Keratinocyte (primary cell): ENCODE results near the gene ELP6. TPM values are rescaled to one million over a fixed set of nuclear protein-coding genes. Genes with fewer than 3 reads are reported as not detected.

Experiments
- DNase-seq: peaks from one replicate; pipeline ENCODE4 v3.0.0-alpha.2; 2011; ENCODE audit warnings: low read depth, missing footprints, low spot score
- FAIRE-seq: peaks from 2 replicates; lab custom pipeline; 2011; peaks lifted over from hg19 to GRCh38; lab: Jason Lieb, UNC
- H2AFZ ChIP-seq: 2 replicates; pipeline ENCODE4 v1.6.0; 2012; ENCODE audit warnings: low read length, control low read depth, inconsistent platforms; ENCODE audit not compliant: control insufficient read depth
- H3K27ac ChIP-seq: 2 replicates; pipeline ENCODE4 v1.5.1; 2011; ENCODE audit warnings: low read length; ENCODE audit not compliant: control insufficient read depth, insufficient read depth
- H3K27me3 ChIP-seq: 3 replicates; pipeline ENCODE4 v1.6.0; 2011; ENCODE audit warnings: low read length; ENCODE audit not compliant: control insufficient read depth, insufficient read depth; ENCODE audit errors: extremely low read depth
- H3K36me3 ChIP-seq, 2 experiments: 2 replicates in 1 of 2; 3 replicates in 1 of 2; pipeline ENCODE4 v1.5.1; 2011; ENCODE audit warnings: low read length in 2 of 2, mild to moderate bottlenecking in 1 of 2; ENCODE audit not compliant: control insufficient read depth in 2 of 2, insufficient read depth in 2 of 2; ENCODE audit errors: extremely low read depth in 1 of 2
- H3K4me1 ChIP-seq: 3 replicates; pipeline ENCODE4 v1.5.1; 2011; ENCODE audit warnings: low read length; ENCODE audit not compliant: control insufficient read depth, insufficient read depth; ENCODE audit errors: extremely low read depth
- H3K4me2 ChIP-seq: 3 replicates; pipeline ENCODE4 v1.6.0; 2011; ENCODE audit warnings: low read depth, low read length; ENCODE audit not compliant: control insufficient read depth, insufficient read depth; ENCODE audit errors: extremely low read depth
- H3K4me3 ChIP-seq, 3 experiments: fragments of 200-600 bp in 1 of 3; sonication (generic) in 1 of 3; 2 replicates in 2 of 3; 3 replicates in 1 of 3; pipeline ENCODE4 v1.5.1; 2011 to 2016; ENCODE audit warnings: low read length in 3 of 3, mild to moderate bottlenecking in 3 of 3, control low read depth in 2 of 3, inconsistent platforms in 1 of 3, low read depth in 1 of 3, mixed read lengths in 1 of 3, mixed run types in 1 of 3, moderate library complexity in 1 of 3; ENCODE audit not compliant: control insufficient read depth in 2 of 3, insufficient read depth in 2 of 3; ENCODE audit errors: extremely low read depth in 1 of 3
- H3K79me2 ChIP-seq: 2 replicates; pipeline ENCODE4 v1.6.0; 2012; ENCODE audit warnings: low read length; ENCODE audit not compliant: control insufficient read depth, insufficient read depth
- H3K9ac ChIP-seq: 3 replicates; pipeline ENCODE4 v1.6.0; 2011; ENCODE audit warnings: low read length; ENCODE audit not compliant: control insufficient read depth, insufficient read depth; ENCODE audit errors: extremely low read depth
- H3K9me1 ChIP-seq: 3 replicates; pipeline ENCODE4 v1.6.0; 2011; ENCODE audit warnings: low read length; ENCODE audit not compliant: control insufficient read depth, insufficient read depth; ENCODE audit errors: extremely low read depth
- H3K9me3 ChIP-seq: 2 replicates; pipeline ENCODE4 v1.5.1; 2012; ENCODE audit warnings: low read depth, low read length; ENCODE audit not compliant: control insufficient read depth
- H4K20me1 ChIP-seq: 3 replicates; pipeline ENCODE4 v1.6.0; 2011; ENCODE audit warnings: low read length; ENCODE audit not compliant: control insufficient read depth, insufficient read depth; ENCODE audit errors: extremely low read depth
- EZH2 ChIP-seq: IDR thresholded peaks from one replicate; pipeline ENCODE4 v1.6.1; 2012; ENCODE audit warnings: inconsistent platforms, mild to moderate bottlenecking, low read length, moderate library complexity
- dilution Hi-C: fragments of 300-500 bp; cut with MboI; formaldehyde crosslinking; loops from one replicate; pipeline ENCODE4 v1.7.0; 2020; ENCODE audit warnings: low sequenced_read_pairs; ENCODE audit not compliant: extremely low pct_ligation_motif_present
- polyA plus RNA-seq, 5 experiments: library from polyadenylated mRNA; depleted of rRNA in 3 of 5; stranded (reverse) in 3 of 5; stranded (forward) in 1 of 5; unstranded in 1 of 5; fragments of >200 nt; gene quantifications; 1 replicate in 1 of 5; 2 replicates in 3 of 5; 3 replicates in 1 of 5; pipeline versions ENCODE4 v1.2.1 to v1.2.3, GENCODE V29; 2011 to 2012; ENCODE audit warnings: missing spikeins in 2 of 5, low read depth in 1 of 5, low replicate concordance in 1 of 5
- TF ChIP-seq, protein P1 (sequence below), 3 experiments: IDR thresholded peaks in 1 of 3; conservative IDR thresholded peaks in 1 of 3; optimal IDR thresholded peaks in 1 of 3; 2 replicates in 2 of 3; 3 replicates in 1 of 3; pipeline versions ENCODE3 to v1.5.1; 2011; ENCODE audit warnings: low read length in 3 of 3, mild to moderate bottlenecking in 3 of 3, moderate library complexity in 2 of 3, control low read depth in 1 of 3, inconsistent platforms in 1 of 3; ENCODE audit not compliant: insufficient read depth in 2 of 3; ENCODE audit errors: extremely low read depth in 1 of 3

Gene ELP6
- polyA plus RNA-seq, 1 donor (not counting 4 experiments of a cell fraction or from before 2014, with no cell fraction given) = 65.8 TPM

DNA sequence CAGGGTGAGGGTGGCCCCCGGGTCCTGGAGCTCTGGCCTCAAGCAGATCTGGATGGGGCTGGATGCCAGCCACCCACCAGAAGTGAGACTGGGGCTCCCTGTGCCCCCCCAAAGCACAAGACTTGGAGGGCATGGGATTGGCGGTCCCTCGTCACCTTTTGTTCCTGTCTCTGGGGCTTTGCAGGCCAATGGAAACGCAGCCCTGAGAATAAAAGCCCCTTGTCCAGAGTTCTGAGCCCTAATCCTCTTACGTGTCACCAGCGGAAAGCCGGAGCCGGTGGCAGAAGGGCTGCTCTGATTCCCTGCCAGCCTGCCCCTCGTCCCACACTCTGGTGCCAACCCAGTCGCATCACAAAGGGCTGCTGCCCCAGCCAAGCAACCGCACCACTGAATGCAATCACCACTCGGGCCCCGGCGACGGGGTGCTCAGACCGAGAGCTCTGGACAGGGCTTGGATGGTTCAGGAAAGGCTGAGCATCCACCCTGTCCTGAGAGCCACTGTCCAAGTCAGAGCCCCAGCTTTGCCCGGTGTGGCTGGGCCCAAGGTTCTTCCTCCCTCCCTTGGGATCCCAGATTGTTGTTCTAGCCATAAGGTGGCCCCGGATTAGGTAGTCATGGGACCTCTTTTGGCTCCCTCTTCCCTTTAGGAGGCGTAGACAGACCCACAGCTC is 22.8 kb upstream of the ELP6 start:
- FAIRE-seq (no peak), DNase-seq (no peak)
- Histone ChIP-seq H3K79me2 (no peaks in the 10 kb centered on the region), H3K9me3 (no peaks in the 10 kb centered on the region), H3K4me3 (no peak overlapping the region), H2AFZ (no peak overlapping the region), H3K9me1 (no peaks in the 10 kb centered on the region), H3K27ac (no peak overlapping the region), H3K4me1 (peaks cover 17% of the 10 kb centered on the region), H3K36me3 (no peaks in the 10 kb centered on the region), H3K4me2 (no peak overlapping the region), H3K27me3 (no peaks in the 10 kb centered on the region), H4K20me1 (no peaks in the 10 kb centered on the region), H3K9ac (no peak overlapping the region)
- TF ChIP-seq, protein P1, sequence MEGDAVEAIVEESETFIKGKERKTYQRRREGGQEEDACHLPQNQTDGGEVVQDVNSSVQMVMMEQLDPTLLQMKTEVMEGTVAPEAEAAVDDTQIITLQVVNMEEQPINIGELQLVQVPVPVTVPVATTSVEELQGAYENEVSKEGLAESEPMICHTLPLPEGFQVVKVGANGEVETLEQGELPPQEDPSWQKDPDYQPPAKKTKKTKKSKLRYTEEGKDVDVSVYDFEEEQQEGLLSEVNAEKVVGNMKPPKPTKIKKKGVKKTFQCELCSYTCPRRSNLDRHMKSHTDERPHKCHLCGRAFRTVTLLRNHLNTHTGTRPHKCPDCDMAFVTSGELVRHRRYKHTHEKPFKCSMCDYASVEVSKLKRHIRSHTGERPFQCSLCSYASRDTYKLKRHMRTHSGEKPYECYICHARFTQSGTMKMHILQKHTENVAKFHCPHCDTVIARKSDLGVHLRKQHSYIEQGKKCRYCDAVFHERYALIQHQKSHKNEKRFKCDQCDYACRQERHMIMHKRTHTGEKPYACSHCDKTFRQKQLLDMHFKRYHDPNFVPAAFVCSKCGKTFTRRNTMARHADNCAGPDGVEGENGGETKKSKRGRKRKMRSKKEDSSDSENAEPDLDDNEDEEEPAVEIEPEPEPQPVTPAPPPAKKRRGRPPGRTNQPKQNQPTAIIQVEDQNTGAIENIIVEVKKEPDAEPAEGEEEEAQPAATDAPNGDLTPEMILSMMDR (optimal IDR thresholded peaks at IDR 0.05 in 1 of 3, IDR thresholded peaks at IDR 0.05 in 1 of 3, conservative IDR thresholded peaks at IDR 0.05 in 1 of 3; ENCODE audit: extremely low read depth in 1 of 3, insufficient read depth in 2 of 3, low read length in 3 of 3) = no peak
- TF ChIP-seq EZH2 = no peak
- dilution Hi-C loops = no loop called here

DNA sequence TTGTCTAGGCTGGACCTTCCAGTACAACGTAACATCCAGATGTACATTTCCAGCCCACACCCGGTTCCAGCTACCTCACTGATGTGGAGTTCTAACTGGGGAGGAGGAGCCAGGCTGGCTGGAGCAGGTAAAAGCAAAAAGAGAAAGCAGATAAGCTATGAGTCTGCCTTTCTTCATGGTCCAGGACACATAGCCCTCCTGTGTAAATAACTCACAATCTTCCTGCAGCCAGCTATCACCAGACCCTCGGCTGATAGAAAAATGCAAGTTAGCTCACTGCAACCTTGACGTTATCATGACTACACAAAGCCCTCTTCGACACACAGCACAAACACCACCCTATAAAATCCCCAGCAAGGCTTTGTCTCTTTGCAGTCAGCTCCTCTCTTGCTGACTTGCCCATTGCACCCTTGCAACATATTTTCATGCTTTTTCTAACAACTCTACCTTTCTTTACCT is 20.5 kb upstream of the ELP6 start:
- Histone ChIP-seq H3K27me3 (no peaks in the 10 kb centered on the region), H3K79me2 (no peaks in the 10 kb centered on the region), H3K9ac (peak overlapping the region; percentile 4), H3K9me3 (no peaks in the 10 kb centered on the region), H3K9me1 (no peaks in the 10 kb centered on the region), H3K27ac (peak overlapping the region; percentile 48), H3K4me3 (no peak overlapping the region), H4K20me1 (no peaks in the 10 kb centered on the region), H2AFZ (peak overlapping the region; percentile 16), H3K4me1 (peaks cover 17% of the 10 kb centered on the region), H3K4me2 (peak overlapping the region; percentile 62), H3K36me3 (no peaks in the 10 kb centered on the region)
- dilution Hi-C loops = no loop called here
- FAIRE-seq (peak; percentile 66), DNase-seq (no peak)
- TF ChIP-seq, protein P1 (optimal IDR thresholded peaks at IDR 0.05 in 1 of 3, IDR thresholded peaks at IDR 0.05 in 1 of 3, conservative IDR thresholded peaks at IDR 0.05 in 1 of 3; ENCODE audit: extremely low read depth in 1 of 3, insufficient read depth in 2 of 3, low read length in 3 of 3) = no peak
- no peak for TF ChIP-seq EZH2
